ENCODE measurements around the gene WDR13. TPM values are rescaled to one million over a fixed set of nuclear protein-coding genes. Genes with fewer than 3 reads are reported as not detected.
"Not testable (repeated sequence)": the region's sequence is repeated elsewhere in the genome, so short reads cannot be mapped to it uniquely, and the experiment has no call there.

WDR13 gene
- total RNA-seq, 1 donor from 2014 or later, result 73.8 TPM

- TF ChIP-seq CTCF (IDR thresholded peaks at IDR 0.05; ENCODE audit: unreplicated experiment), result no peak
- peaks cover 2% of the 10 kb centered on the region for H3K27me3 Mint-ChIP-seq (ENCODE audit: unreplicated experiment)
- peak; percentile 15 for DNase-seq (ENCODE audit: low spot score)
- no peak overlapping the region for H3K27ac Mint-ChIP-seq (ENCODE audit: unreplicated experiment)
- H3K9me3 Mint-ChIP-seq (ENCODE audit: unreplicated experiment), result no peaks in the 10 kb centered on the region
- no peak overlapping the region for H3K4me3 Mint-ChIP-seq (ENCODE audit: unreplicated experiment)
- no peaks in the 10 kb centered on the region for H3K36me3 Mint-ChIP-seq (ENCODE audit: low read depth, unreplicated experiment)
- no peaks in the 10 kb centered on the region for H3K4me1 Mint-ChIP-seq (ENCODE audit: unreplicated experiment)
These were observed 51.1 kb downstream of the WDR13 start for GRCh38 chrX:48648336-48648751.

- Mint-ChIP-seq H3K4me1 (ENCODE audit: unreplicated experiment) (no peaks in the 10 kb centered on the region), H3K9me3 (ENCODE audit: unreplicated experiment) (no peaks in the 10 kb centered on the region), H3K36me3 (ENCODE audit: low read depth, unreplicated experiment) (no peaks in the 10 kb centered on the region), H3K27me3 (ENCODE audit: unreplicated experiment) (peaks cover under 1% of the 10 kb centered on the region), H3K4me3 (ENCODE audit: unreplicated experiment) (no peak overlapping the region), H3K27ac (ENCODE audit: unreplicated experiment) (no peak overlapping the region)
- no peak for DNase-seq (ENCODE audit: low spot score)
- no peak for TF ChIP-seq CTCF (IDR thresholded peaks at IDR 0.05; ENCODE audit: unreplicated experiment)
These were observed 51.8 kb downstream of the WDR13 start for GRCh38 chrX:48649102-48649501.

- not testable (repeated sequence) for H3K4me3 Mint-ChIP-seq (ENCODE audit: unreplicated experiment); H3K9me3 Mint-ChIP-seq (ENCODE audit: unreplicated experiment); H3K36me3 Mint-ChIP-seq (ENCODE audit: low read depth, unreplicated experiment)
These were observed 54.8 kb downstream of the WDR13 start for GRCh38 chrX:48652055-48652579.

GRCh38 chrX:48654746-48655145, 57.5 kb downstream of the WDR13 start:
- DNase-seq (ENCODE audit: low spot score); H3K27me3 Mint-ChIP-seq (ENCODE audit: unreplicated experiment); H3K36me3 Mint-ChIP-seq (ENCODE audit: low read depth, unreplicated experiment); H3K27ac Mint-ChIP-seq (ENCODE audit: unreplicated experiment); H3K4me3 Mint-ChIP-seq (ENCODE audit: unreplicated experiment); H3K4me1 Mint-ChIP-seq (ENCODE audit: unreplicated experiment); H3K9me3 Mint-ChIP-seq (ENCODE audit: unreplicated experiment): not testable (repeated sequence)

More at GRCh38 chrX:48652055-48652579, 54.8 kb downstream of the WDR13 start:
- not testable (repeated sequence) for H3K27ac Mint-ChIP-seq (ENCODE audit: unreplicated experiment); DNase-seq (ENCODE audit: low spot score); H3K27me3 Mint-ChIP-seq (ENCODE audit: unreplicated experiment); H3K4me1 Mint-ChIP-seq (ENCODE audit: unreplicated experiment)

Other genes with a start within 250 kb of the WDR13 start
- gene SSX3, start 240.8 kb upstream of the WDR13 start, total RNA-seq (ENCODE audit: unreplicated experiment), result not detected
- not detected for gene SSX4, start 214.0 kb upstream of the WDR13 start, total RNA-seq (ENCODE audit: unreplicated experiment)
- gene SSX4B, start 185.5 kb upstream of the WDR13 start, total RNA-seq (ENCODE audit: unreplicated experiment), result not detected
- gene SLC38A5, start 127.2 kb upstream of the WDR13 start, total RNA-seq (ENCODE audit: unreplicated experiment), result 21.7 TPM
- gene FTSJ1, start 121.3 kb upstream of the WDR13 start, total RNA-seq (ENCODE audit: unreplicated experiment), result 38.4 TPM
- gene PORCN, start 88.5 kb upstream of the WDR13 start, total RNA-seq (ENCODE audit: unreplicated experiment), result 9.4 TPM
- 66.0 TPM for gene EBP, start 75.7 kb upstream of the WDR13 start, total RNA-seq (ENCODE audit: unreplicated experiment)
- 12.5 TPM for gene TBC1D25, start 57.8 kb upstream of the WDR13 start, total RNA-seq (ENCODE audit: unreplicated experiment)
- gene RBM3, start 23.0 kb upstream of the WDR13 start, total RNA-seq (ENCODE audit: unreplicated experiment), result 252 TPM
- gene WAS, start 86.3 kb downstream of the WDR13 start, total RNA-seq (ENCODE audit: unreplicated experiment), result 2.7 TPM
- gene SUV39H1, start 99.2 kb downstream of the WDR13 start, total RNA-seq (ENCODE audit: unreplicated experiment), result 6.8 TPM
- not detected for gene GLOD5, start 164.3 kb downstream of the WDR13 start, total RNA-seq (ENCODE audit: unreplicated experiment)
- not detected for gene GATA1, start 189.1 kb downstream of the WDR13 start, total RNA-seq (ENCODE audit: unreplicated experiment)
- gene HDAC6, start 204.6 kb downstream of the WDR13 start, total RNA-seq (ENCODE audit: unreplicated experiment), result 122 TPM
- gene ERAS, start 229.0 kb downstream of the WDR13 start, total RNA-seq (ENCODE audit: unreplicated experiment), result not detected
- 2.0 TPM for gene PCSK1N, start 238.1 kb downstream of the WDR13 start, total RNA-seq (ENCODE audit: unreplicated experiment)